ENCODE data around the gene TMEM80.

The TMEM80 gene

GRCh38 chr11:699116-699508, 3.5 kb downstream of the TMEM80 start:
- peaks cover 17% of the 10 kb centered on the region for H3K79me2 ChIP-seq (ENCODE audit: low read length)
- no peak overlapping the region for H3K4me3 ChIP-seq (ENCODE audit: low read length)
- H3K4me2 ChIP-seq (ENCODE audit: low read length) = no peak overlapping the region
- H2AFZ ChIP-seq (ENCODE audit: low read depth, low read length) = no peak overlapping the region
- no peak overlapping the region for H3K9ac ChIP-seq (ENCODE audit: low read length)
- no peak for TF ChIP-seq EZH2phosphoT487 (IDR thresholded peaks at IDR 0.05; ENCODE audit: low read depth)
- no peaks in the 10 kb centered on the region for H4K20me1 ChIP-seq (ENCODE audit: insufficient read depth, low read length)
- H3K36me3 ChIP-seq (replicated peaks; ENCODE audit: low read depth, low read length) = no peaks in the 10 kb centered on the region
- no peak overlapping the region for H3K27ac ChIP-seq (ENCODE audit: low read length)
- no peaks in the 10 kb centered on the region for H3K9me3 ChIP-seq (ENCODE audit: insufficient read depth, low read length)
- no peaks in the 10 kb centered on the region for H3K27me3 ChIP-seq (ENCODE audit: low read depth, low read length)
- H3K4me1 ChIP-seq (ENCODE audit: low read length) = peaks cover 26% of the 10 kb centered on the region

- no peak overlapping the region for H3K9ac ChIP-seq (ENCODE audit: low read length)
These were observed 4.1 kb downstream of the TMEM80 start for GRCh38 chr11:699753-700152.

GRCh38 chr11:701741-702461, 6.3 kb downstream of the TMEM80 start:
- H3K27me3 ChIP-seq (ENCODE audit: low read depth, low read length) = no peaks in the 10 kb centered on the region
- no peaks in the 10 kb centered on the region for H3K9me3 ChIP-seq (ENCODE audit: insufficient read depth, low read length)
- H2AFZ ChIP-seq (ENCODE audit: low read depth, low read length) = no peak overlapping the region
- peaks cover 22% of the 10 kb centered on the region for H3K4me1 ChIP-seq (ENCODE audit: low read length)
- TF ChIP-seq EZH2phosphoT487 (IDR thresholded peaks at IDR 0.05; ENCODE audit: low read depth) (no peak), CTCF (IDR thresholded peaks at IDR 0.05; ENCODE audit: low read depth, low read length) (no peak)
- no peak overlapping the region for H3K4me3 ChIP-seq (ENCODE audit: low read length)
- H4K20me1 ChIP-seq (ENCODE audit: insufficient read depth, low read length) = no peaks in the 10 kb centered on the region
- H3K9ac ChIP-seq (ENCODE audit: low read length) = no peak overlapping the region
- peaks cover 7% of the 10 kb centered on the region for H3K79me2 ChIP-seq (ENCODE audit: low read length)
- H3K4me2 ChIP-seq (ENCODE audit: low read length) = no peak overlapping the region
- no peak overlapping the region for H3K27ac ChIP-seq (ENCODE audit: low read length)
- no peaks in the 10 kb centered on the region for H3K36me3 ChIP-seq (replicated peaks; ENCODE audit: low read depth, low read length)

More at GRCh38 chr11:699753-700152, 4.1 kb downstream of the TMEM80 start:
- Histone ChIP-seq H3K9me3 (ENCODE audit: insufficient read depth, low read length) (no peaks in the 10 kb centered on the region), H3K4me2 (ENCODE audit: low read length) (no peak overlapping the region), H3K36me3 (replicated peaks; ENCODE audit: low read depth, low read length) (no peaks in the 10 kb centered on the region), H3K79me2 (ENCODE audit: low read length) (peaks cover 13% of the 10 kb centered on the region), H3K27ac (ENCODE audit: low read length) (no peak overlapping the region), H3K27me3 (ENCODE audit: low read depth, low read length) (no peaks in the 10 kb centered on the region), H2AFZ (ENCODE audit: low read depth, low read length) (no peak overlapping the region), H3K4me3 (ENCODE audit: low read length) (no peak overlapping the region), H4K20me1 (ENCODE audit: insufficient read depth, low read length) (no peaks in the 10 kb centered on the region), H3K4me1 (ENCODE audit: low read length) (peaks cover 24% of the 10 kb centered on the region)
- TF ChIP-seq CTCF (IDR thresholded peaks at IDR 0.05; ENCODE audit: low read depth, low read length) (no peak), EZH2phosphoT487 (IDR thresholded peaks at IDR 0.05; ENCODE audit: low read depth) (no peak)

DNA sequence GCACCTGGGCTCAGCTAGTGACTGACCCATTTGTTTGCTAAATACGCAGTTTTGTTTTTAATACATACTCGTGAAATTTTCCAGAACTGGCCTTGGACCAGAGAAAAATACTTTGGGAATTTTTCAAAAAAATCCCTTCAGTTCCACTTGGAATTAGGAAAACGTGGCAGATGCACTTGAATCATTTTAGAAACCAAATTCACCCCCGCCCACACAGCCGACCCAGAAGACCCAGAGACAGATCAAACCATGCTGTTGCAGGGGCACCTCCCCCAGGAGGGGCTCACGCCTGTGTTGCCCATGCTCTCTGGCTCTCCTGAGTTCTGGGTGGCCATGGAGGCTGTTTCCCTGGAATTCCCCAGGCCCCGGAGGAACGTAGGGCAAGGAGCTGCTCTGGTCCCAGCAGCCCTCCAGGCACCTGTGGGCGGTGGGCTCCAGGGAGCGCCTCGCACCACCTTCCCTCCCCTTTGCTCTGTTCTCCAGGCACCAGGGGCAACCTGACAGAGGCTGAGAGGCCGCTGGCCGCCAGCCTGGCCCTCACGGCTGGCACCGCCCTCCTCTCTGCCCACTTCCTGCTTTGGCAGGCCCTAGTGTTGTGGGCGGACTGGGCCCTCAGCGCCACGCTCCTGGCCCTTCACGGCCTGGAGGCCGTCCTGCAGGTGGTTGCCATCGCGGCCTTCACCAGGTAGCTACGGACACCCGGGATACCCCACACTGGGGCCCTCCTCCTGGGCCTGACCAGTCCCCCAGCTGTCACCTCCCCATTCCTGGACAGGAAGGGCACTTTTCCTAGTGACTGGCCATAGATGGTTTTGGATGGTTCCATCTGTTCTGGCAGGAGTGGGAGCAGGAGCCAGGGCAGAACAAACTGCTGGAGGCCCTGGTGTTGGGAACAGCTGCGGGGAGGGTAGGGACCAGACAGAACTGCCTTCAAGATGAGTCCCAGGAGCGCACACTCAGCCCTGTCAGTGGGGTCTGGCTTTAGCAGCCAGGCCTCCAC, 7.1 kb downstream of the TMEM80 start:
- H3K27me3 ChIP-seq (ENCODE audit: low read depth, low read length) = no peaks in the 10 kb centered on the region
- H3K79me2 ChIP-seq (ENCODE audit: low read length) = peaks cover 2% of the 10 kb centered on the region; the same call in 1 of the 2 replicates
- H3K4me3 ChIP-seq (ENCODE audit: low read length) = no peak overlapping the region
- H3K4me2 ChIP-seq (ENCODE audit: low read length) = no peak overlapping the region
- H3K27ac ChIP-seq (ENCODE audit: low read length) = no peak overlapping the region
- H3K9ac ChIP-seq (ENCODE audit: low read length) = no peak overlapping the region
- H4K20me1 ChIP-seq (ENCODE audit: insufficient read depth, low read length) = no peaks in the 10 kb centered on the region
- H3K9me3 ChIP-seq (ENCODE audit: insufficient read depth, low read length) = no peaks in the 10 kb centered on the region
- no peak for TF ChIP-seq CTCF (IDR thresholded peaks at IDR 0.05; ENCODE audit: low read depth, low read length)
- no peak for TF ChIP-seq EZH2phosphoT487 (IDR thresholded peaks at IDR 0.05; ENCODE audit: low read depth)
- no peaks in the 10 kb centered on the region for H3K36me3 ChIP-seq (replicated peaks; ENCODE audit: low read depth, low read length)
- peaks cover 13% of the 10 kb centered on the region for H3K4me1 ChIP-seq (ENCODE audit: low read length)
- no peak overlapping the region for H2AFZ ChIP-seq (ENCODE audit: low read depth, low read length)
